Endothelial cell of umbilical vein (primary cell): ENCODE data around the gene HMGA1. TPM values are rescaled to one million over a fixed set of nuclear protein-coding genes. Genes with fewer than 3 reads are reported as not detected.

Experiments used
- BruUV-seq: library from RNA; stranded (reverse); fragments of 400-500 nt; replicated peaks from 2 replicates; lab custom pipeline; 2021; lab: Mats Ljungman, UMichigan
- CTCF ChIA-PET: fragments of 300-600, 350-600 bp; sonication (Branson Sonifier 250); formaldehyde crosslinking; loops from one replicate; lab custom pipeline; 2021; ENCODE audit warnings: antibody characterized with exemption, inconsistent platforms; lab: Charles Lee
- POLR2A ChIA-PET: fragments of 300-600, 350-600 bp; sonication (Branson Sonifier 250); formaldehyde crosslinking; loops from one replicate; lab custom pipeline; 2021; ENCODE audit warnings: antibody characterized with exemption, inconsistent platforms; lab: Charles Lee
- DNase-seq: peaks from one replicate; pipeline ENCODE4 v3.0.0-alpha.2; 2011; ENCODE audit warnings: low read depth, low spot score
- FAIRE-seq: peaks from 2 replicates; lab custom pipeline; 2011; peaks lifted over from hg19 to GRCh38; lab: Jason Lieb, UNC
- H2AFZ ChIP-seq: 2 replicates; pipeline ENCODE4 v1.6.0; 2012; ENCODE audit warnings: low read depth, low read length, control low read depth, inconsistent platforms
- H3K27ac ChIP-seq: 2 replicates; pipeline ENCODE4 v1.5.1; 2011; ENCODE audit warnings: low read depth, mild to moderate bottlenecking, control low read depth, low read length, moderate library complexity; ENCODE audit not compliant: insufficient read depth
- H3K27me3 ChIP-seq, 2 experiments: 2 replicates each; pipeline versions ENCODE4 v1.6.0 to v1.6.1; 2011; ENCODE audit warnings: low read length in 2 of 2, mixed read lengths in 1 of 2; ENCODE audit not compliant: control insufficient read depth in 2 of 2, insufficient read depth in 2 of 2
- H3K36me3 ChIP-seq, 2 experiments: 2 replicates in 1 of 2; 3 replicates in 1 of 2; pipeline ENCODE4 v1.5.1; 2011; ENCODE audit warnings: low read length in 2 of 2, mild to moderate bottlenecking in 1 of 2, moderate library complexity in 1 of 2; ENCODE audit not compliant: control insufficient read depth in 2 of 2, insufficient read depth in 2 of 2; ENCODE audit errors: extremely low read depth in 1 of 2
- H3K4me1 ChIP-seq: 3 replicates; pipeline ENCODE4 v1.5.1; 2011; ENCODE audit warnings: mild to moderate bottlenecking, low read length; ENCODE audit not compliant: control insufficient read depth, insufficient read depth; ENCODE audit errors: extremely low read depth
- H3K4me2 ChIP-seq: 2 replicates; pipeline ENCODE4 v1.6.1; 2011; ENCODE audit warnings: low read length, control low read depth, mixed read lengths; ENCODE audit not compliant: insufficient read depth
- H3K4me3 ChIP-seq, 3 experiments: fragments of 200-600 bp in 1 of 3; sonication (generic), shearing (Covaris generic) in 1 of 3; replicated peaks in 1 of 3; 2 replicates each; pipeline ENCODE4 v1.5.1; 2011 to 2016; ENCODE audit warnings: control low read depth in 3 of 3, low read length in 3 of 3, mild to moderate bottlenecking in 2 of 3, inconsistent platforms in 1 of 3, low read depth in 1 of 3, moderate library complexity in 1 of 3; ENCODE audit not compliant: insufficient read depth in 1 of 3
- H3K79me2 ChIP-seq: 2 replicates; pipeline ENCODE4 v1.6.0; 2012; ENCODE audit warnings: low read length, inconsistent platforms; ENCODE audit not compliant: control insufficient read depth, insufficient read depth
- H3K9ac ChIP-seq: replicated peaks from 2 replicates; pipeline ENCODE3; 2011; ENCODE audit warnings: low read length, control low read depth; ENCODE audit not compliant: insufficient read depth; ENCODE audit errors: extremely low read depth
- H3K9me1 ChIP-seq: replicated peaks from 3 replicates; pipeline ENCODE4 v1.6.0; 2011; ENCODE audit warnings: mild to moderate bottlenecking, low read length; ENCODE audit not compliant: control insufficient read depth, insufficient read depth; ENCODE audit errors: extremely low read depth
- H3K9me3 ChIP-seq: replicated peaks from 2 replicates; pipeline ENCODE4 v1.5.1; 2012; ENCODE audit warnings: low read length, inconsistent platforms; ENCODE audit not compliant: control insufficient read depth, insufficient read depth
- H4K20me1 ChIP-seq: replicated peaks from 2 replicates; pipeline ENCODE3; 2011; ENCODE audit warnings: mild to moderate bottlenecking, low read length; ENCODE audit not compliant: control insufficient read depth, insufficient read depth; ENCODE audit errors: extremely low read depth
- CTCF ChIP-seq, 2 donors: IDR thresholded peaks; 1 replicate in 1 of 2; 2 replicates in 1 of 2; pipeline ENCODE4 v1.5.1; 2011; ENCODE audit warnings: low read length in 2 of 2, mild to moderate bottlenecking in 2 of 2, moderate library complexity in 2 of 2, control low read depth in 1 of 2, inconsistent platforms in 1 of 2, low read depth in 1 of 2; ENCODE audit not compliant: insufficient read depth in 1 of 2; ENCODE audit errors: extremely low read depth in 1 of 2
- EZH2 ChIP-seq: IDR thresholded peaks from 2 replicates; pipeline ENCODE4 v1.6.1; 2012; ENCODE audit warnings: borderline replicate concordance, low read depth, mild to moderate bottlenecking, moderate library complexity, low read length, inconsistent platforms; ENCODE audit not compliant: severe bottlenecking
- FOS ChIP-seq: IDR thresholded peaks from 2 replicates; pipeline ENCODE4 v1.6.1; 2011; ENCODE audit warnings: mild to moderate bottlenecking, low read length, moderate library complexity, borderline replicate concordance; ENCODE audit not compliant: insufficient read depth
- GATA2 ChIP-seq: IDR thresholded peaks from 2 replicates; pipeline ENCODE4 v1.7.0; 2011; ENCODE audit warnings: low read depth, mild to moderate bottlenecking, moderate library complexity, mixed read lengths, low read length; ENCODE audit not compliant: insufficient read length, insufficient read depth
- JUN ChIP-seq: IDR thresholded peaks from 2 replicates; pipeline ENCODE4 v1.6.1; 2011; ENCODE audit warnings: borderline replicate concordance, low read depth; ENCODE audit not compliant: insufficient read length, insufficient read depth
- MAX ChIP-seq: IDR thresholded peaks from 2 replicates; pipeline ENCODE4 v1.6.1; 2011; ENCODE audit not compliant: insufficient read depth, insufficient read length
- MYC ChIP-seq: IDR thresholded peaks from one replicate; pipeline ENCODE4 v1.6.1; 2011; ENCODE audit warnings: mild to moderate bottlenecking, low read depth, low read length
- POLR2A ChIP-seq: IDR thresholded peaks from 2 replicates; pipeline ENCODE4 v1.6.1; 2012; ENCODE audit warnings: low read depth, mild to moderate bottlenecking, control low read depth, low read length
- POLR2AphosphoS5 ChIP-seq: IDR thresholded peaks from 2 replicates; pipeline ENCODE4 v1.6.1; 2012; ENCODE audit warnings: low read depth, mild to moderate bottlenecking, control low read depth, low read length, moderate library complexity; ENCODE audit not compliant: insufficient read depth
- dilution Hi-C: fragments of 300-500 bp; cut with MboI; formaldehyde crosslinking; loops from one replicate; pipeline ENCODE4 v1.15.0; 2019; ENCODE audit warnings: low sequenced_read_pairs; ENCODE audit not compliant: extremely low pct_ligation_motif_present
- intact Hi-C: fragments of 100-400 bp; cut with micrococcal nuclease; formaldehyde crosslinking; loops from one replicate; pipeline ENCODE4 v1.10.0; 2022
- polyA plus RNA-seq, 4 experiments: library from polyadenylated mRNA; depleted of rRNA in 3 of 4; stranded (reverse) in 3 of 4; unstranded in 1 of 4; fragments of >200 nt; gene quantifications; 2 replicates each; pipeline versions ENCODE4 v1.2.1 to v1.2.3, GENCODE V29; 2011 to 2012; ENCODE audit warnings: missing spikeins in 1 of 4
- total RNA-seq: library from RNA; stranded (reverse); gene quantifications from 2 replicates; pipeline ENCODE4 v1.2.3, GENCODE V29; 2021

HMGA1 gene
- total and polyA plus RNA-seq, 2 donors (not counting 3 experiments of a cell fraction or from before 2014, with no cell fraction given), result 425 to 1,108 TPM

GRCh38 chr6:34246563-34247391 lies 10.1 kb downstream of the HMGA1 start:
- dilution Hi-C loops, result no loop called here
- peak; percentile 48 for DNase-seq
- H3K79me2 ChIP-seq, result peaks cover 10% of the 10 kb centered on the region
- no peaks in the 10 kb centered on the region for H4K20me1 ChIP-seq
- peaks cover 55% of the 10 kb centered on the region for H3K4me1 ChIP-seq
- H3K9me3 ChIP-seq, result no peaks in the 10 kb centered on the region
- no peak overlapping the region for H3K9ac ChIP-seq
- no peaks in the 10 kb centered on the region for H3K27me3 ChIP-seq
- CTCF ChIA-PET, result interaction anchor here (1.5 to 5.8 kb wide), 4 partner anchors 23 to 171 kb away, joined by 5 to 278 read pairs (median 50); no protein-coding TSS in a partner anchor
- no TSS peak for BruUV-seq
- no peak overlapping the region for H2AFZ ChIP-seq
- H3K4me3 ChIP-seq, result no peak overlapping the region
- H3K36me3 ChIP-seq, result peaks cover 7% of the 10 kb centered on the region in 2 experiments
- no peak for TF ChIP-seq FOS
- TF ChIP-seq JUN, result no peak
- TF ChIP-seq POLR2A, result peak; percentile 93
- no peak for TF ChIP-seq MYC
- TF ChIP-seq POLR2AphosphoS5, result peak; percentile 98
- no peak for TF ChIP-seq GATA2
- TF ChIP-seq CTCF (IDR thresholded peaks at IDR 0.05; ENCODE audit: extremely low read depth in 1 of 2, insufficient read depth in 1 of 2, low read depth in 1 of 2, low read length in 2 of 2), result peak; percentile 37 to 65
- TF ChIP-seq EZH2, result no peak
- TF ChIP-seq MAX, result no peak
- H3K9me1 ChIP-seq, result no peaks in the 10 kb centered on the region
- POLR2A ChIA-PET, result interaction anchor here (0.6 to 3.4 kb wide), 2 partner anchors 10 to 83 kb away, joined by 5 to 13 read pairs; partner anchors contain the start of gene HMGA1
- H3K4me2 ChIP-seq, result no peak overlapping the region
- intact Hi-C loops, result no loop called here
- peak; percentile 83 for FAIRE-seq
- peak overlapping the region; percentile 0 for H3K27ac ChIP-seq
